Astrocyte of the hippocampus (primary cell): Measurements from ENCODE around the gene EDC3.
A peak's percentile ranks its signal among the peaks of the same experiment; 100 is the strongest.
"Not testable (repeated sequence)": the region's sequence is repeated elsewhere in the genome, so short reads cannot be mapped to it uniquely, and the experiment has no call there.

ENCODE experiments used
- DNase-seq: peaks from one replicate; pipeline ENCODE4 v3.0.0; 2011; ENCODE audit warnings: low read depth, low spot score

The EDC3 gene

DNA sequence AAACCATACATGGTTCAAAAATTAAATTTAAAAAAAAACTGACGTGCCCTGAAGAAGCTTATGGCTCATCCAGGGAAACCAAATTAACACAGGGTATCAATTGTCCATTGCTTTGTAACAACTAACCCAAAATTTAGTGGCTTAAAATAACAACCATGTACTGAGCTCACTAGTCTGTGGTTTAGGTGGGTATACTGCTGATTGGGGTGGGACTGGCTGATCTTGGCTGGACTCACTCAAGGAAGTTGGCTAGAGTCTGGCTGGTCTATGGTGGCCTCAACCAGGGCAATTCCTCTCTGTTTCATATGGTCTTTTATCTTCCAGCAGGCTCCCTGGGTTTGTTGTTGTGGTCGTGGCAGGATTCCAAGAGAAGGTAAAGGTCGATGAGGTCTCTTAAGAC lies 14.1 kb upstream of the EDC3 start:
- no peak for DNase-seq

DNA sequence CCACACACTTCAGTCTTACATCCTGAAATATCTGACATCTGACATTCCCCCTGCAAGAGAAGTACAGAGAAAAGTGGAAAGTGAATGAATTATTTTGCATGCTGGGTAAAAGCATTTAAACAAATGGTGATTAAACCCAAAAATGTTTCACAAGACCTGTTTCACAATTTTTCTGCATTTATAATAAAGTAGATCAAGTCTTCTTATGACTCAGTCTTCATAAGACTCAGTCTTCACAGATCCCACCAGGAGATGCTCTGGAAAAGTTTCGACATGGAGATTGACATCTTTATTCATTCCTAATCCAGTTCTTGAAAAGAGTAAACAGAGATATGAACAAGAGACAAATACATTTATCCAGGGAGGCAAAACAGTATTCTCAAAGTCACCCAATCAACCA lies 13.2 kb upstream of the EDC3 start:
- DNase-seq: no peak

GRCh38 chr15:74696808-74697207 lies 984 bp upstream of the EDC3 start:
- DNase-seq: no peak

DNA sequence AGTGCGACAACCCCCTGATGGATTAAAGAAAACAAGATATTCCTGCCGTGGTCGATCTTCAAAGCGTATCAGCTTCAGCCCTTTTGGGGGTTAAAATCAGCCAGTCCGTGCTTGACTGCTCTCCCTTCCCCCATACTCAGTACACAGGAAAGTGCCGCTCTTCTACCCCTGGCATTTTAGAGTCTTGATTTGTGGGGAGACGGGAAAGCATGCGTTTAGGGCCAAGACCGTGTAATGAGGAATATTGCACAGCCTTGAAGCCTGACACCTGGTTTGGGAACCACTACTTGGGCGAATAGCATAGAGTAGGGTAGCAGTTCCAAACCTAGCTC lies 540 bp upstream of the EDC3 start:
- no peak for DNase-seq

- DNase-seq: no peak
These were observed 3.5 kb downstream of the EDC3 start for GRCh38 chr15:74692327-74692726.

- no peak for DNase-seq
These were observed 12.1 kb downstream of the EDC3 start for GRCh38 chr15:74683758-74684157.

DNA sequence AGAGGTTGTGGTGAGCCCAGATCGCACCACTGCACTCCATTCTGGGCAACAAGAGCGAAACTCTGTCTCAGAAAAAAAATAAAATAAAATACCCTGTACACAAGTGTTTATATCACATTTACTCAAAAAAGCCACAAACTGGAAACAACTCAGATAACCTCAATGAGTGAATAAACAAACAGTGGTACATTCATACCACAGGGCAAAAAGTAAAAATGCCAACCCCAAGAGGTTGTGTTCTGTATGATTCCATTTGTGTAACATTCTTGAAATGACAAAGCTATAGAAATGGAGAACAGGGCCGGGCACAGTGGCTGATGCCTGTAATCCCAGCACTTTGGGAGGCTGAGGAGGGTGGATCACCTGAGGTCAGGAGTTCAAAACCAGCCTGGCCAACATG lies 12.9 kb downstream of the EDC3 start:
- DNase-seq: no peak

DNA sequence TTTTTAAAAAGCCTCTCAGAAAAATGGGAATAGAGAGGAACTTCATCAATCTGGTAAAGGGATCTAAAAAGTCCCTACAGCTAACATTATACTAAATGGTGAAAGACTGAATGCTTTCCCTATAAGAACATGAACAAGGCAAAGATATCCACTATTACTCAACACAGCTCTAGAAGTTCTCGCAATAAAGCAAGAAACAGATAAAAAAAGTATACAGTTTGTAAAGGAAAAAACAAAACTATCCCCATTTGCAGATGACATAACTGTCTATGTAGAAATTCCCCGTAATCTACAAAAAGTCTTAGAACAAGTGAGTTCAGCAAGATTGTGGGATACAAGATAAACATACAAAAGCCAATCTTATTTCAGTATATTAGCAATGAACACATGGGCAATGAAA lies 15.4 kb downstream of the EDC3 start:
- no peak for DNase-seq

GRCh38 chr15:74676801-74677200 lies 19.0 kb downstream of the EDC3 start:
- no peak for DNase-seq

- DNase-seq: no peak
These were observed 21.7 kb downstream of the EDC3 start for GRCh38 chr15:74674161-74674560.

DNA sequence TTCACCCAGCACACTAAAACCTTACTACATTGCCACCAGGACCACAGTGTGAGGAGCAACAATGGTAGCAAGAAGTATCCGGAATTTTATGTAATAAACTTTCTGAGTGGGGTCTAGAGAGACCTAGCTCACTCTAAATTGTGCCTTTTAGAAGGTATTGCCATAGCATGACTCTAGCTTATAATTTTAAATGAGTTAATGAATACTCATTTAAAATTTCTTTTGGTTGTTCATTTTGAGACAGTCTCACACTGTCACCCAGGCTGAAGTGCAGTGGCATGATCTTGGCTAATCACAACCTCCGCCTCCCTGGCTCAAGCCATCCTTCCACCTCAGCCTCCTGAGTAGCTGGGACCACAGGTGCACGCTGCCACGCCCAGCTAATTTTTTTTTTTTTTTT lies 26.2 kb downstream of the EDC3 start:
- DNase-seq: no peak

DNA sequence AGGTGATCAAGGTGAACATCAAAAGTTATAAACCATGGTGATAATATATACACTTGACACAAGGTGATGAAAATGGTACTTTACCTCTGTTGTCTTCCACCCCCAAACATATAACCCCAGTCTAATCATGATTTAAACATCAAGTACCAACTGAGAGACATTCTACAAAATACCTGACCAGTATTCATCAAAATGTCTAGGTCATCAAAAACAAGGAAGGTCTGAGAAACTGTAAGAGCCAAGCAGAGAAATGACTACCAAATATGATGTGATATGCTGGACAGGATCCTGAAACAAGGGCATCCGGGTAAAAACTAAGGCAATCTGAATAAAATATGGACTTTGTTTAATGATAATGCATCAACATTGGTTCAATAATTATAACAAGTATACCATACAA lies 27.8 kb downstream of the EDC3 start:
- no peak for DNase-seq

GRCh38 chr15:74664670-74665069 lies 31.2 kb downstream of the EDC3 start:
- DNase-seq: no peak

- DNase-seq: peak; percentile 32
These were observed 31.7 kb downstream of the EDC3 start for GRCh38 chr15:74664028-74664616.

GRCh38 chr15:74663303-74664027 lies 32.4 kb downstream of the EDC3 start:
- DNase-seq: no peak

DNA sequence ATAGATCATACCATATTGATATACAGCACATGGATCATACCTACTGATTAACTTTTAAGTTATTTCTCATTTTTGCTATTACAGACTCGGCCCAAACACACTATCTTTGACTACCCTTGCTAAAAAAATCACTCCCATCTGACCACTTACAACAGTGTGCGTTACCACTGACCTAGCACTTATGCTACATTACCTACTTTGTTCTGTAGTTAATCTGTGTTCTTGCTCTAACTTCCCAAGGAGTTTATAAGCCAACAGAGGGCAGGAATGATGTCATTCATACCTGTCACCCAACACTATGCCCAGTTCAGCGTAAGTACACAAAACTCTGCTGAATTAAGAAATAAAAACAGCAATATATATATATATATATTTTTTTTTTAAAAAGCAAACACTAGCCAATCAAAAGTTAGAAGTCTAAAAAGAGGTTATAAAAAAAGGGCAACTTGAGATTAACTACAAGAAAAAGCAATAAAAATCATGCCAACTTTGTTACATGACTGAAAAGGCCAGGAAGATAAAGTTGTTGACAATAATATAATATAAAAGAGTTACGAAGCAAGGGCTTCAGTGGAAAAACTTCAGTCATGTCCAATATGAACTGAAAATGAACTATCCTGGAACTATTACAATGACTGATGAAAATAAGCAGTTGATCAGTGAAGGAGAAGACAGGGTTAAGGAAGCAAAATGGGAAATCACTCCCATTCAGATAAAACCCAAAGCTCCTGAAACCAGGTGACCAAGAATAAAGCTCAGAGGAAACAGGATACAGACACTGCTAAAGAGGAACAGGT lies 33.6 kb downstream of the EDC3 start:
- no peak for DNase-seq

DNA sequence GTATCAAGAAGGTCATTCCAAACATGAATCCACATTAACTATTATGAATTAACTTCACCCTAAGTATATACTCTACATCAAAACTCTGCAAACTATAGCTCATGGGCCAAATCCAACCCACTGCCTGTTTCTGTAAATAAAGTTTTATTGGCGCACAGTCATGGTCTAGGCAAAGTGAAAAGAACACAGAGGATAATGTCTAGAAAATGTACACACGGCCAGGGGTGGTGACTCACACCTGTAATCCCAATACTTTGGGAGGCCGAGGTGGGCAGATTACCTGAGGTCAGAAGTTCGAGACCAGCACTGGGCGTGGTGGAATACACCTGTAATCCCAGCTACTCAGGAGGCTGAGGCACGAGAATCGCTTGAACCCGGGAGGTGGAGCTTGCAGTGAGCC lies 34.5 kb downstream of the EDC3 start:
- DNase-seq: not testable (repeated sequence)

- peak; percentile 61 for DNase-seq
These were observed 38.0 kb downstream of the EDC3 start for GRCh38 chr15:74657846-74658245.

DNA sequence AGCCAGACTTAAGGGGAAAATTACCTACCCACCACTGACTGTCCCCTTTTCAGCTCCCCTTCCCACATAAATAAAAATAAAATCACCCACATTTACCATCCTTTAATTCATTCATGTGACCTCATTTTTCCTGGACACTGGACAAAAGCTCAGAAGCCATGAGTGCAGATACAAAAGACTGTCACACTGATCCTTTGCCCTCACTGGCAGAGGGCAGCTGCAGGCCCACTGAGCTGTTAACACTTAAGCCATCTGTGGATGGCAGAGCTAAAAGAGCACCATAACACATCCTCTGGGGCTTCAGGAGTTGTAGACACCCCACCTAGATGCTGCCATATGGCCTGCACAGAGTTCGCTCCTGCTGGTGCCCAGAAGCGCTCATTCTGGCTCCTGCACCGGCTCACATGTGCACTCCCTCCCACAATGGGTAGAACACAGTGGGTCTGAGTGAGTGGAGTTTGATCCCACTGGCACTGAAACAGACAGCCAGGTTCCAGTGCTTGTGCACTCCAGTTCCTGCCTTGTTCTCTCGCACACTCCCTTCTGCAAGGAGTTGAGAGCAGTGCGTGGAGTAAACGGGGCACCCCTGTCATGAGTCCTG lies 38.8 kb downstream of the EDC3 start:
- DNase-seq: no peak

- DNase-seq: peak; percentile 74
These were observed 40.4 kb downstream of the EDC3 start for GRCh38 chr15:74655424-74655823.

DNA sequence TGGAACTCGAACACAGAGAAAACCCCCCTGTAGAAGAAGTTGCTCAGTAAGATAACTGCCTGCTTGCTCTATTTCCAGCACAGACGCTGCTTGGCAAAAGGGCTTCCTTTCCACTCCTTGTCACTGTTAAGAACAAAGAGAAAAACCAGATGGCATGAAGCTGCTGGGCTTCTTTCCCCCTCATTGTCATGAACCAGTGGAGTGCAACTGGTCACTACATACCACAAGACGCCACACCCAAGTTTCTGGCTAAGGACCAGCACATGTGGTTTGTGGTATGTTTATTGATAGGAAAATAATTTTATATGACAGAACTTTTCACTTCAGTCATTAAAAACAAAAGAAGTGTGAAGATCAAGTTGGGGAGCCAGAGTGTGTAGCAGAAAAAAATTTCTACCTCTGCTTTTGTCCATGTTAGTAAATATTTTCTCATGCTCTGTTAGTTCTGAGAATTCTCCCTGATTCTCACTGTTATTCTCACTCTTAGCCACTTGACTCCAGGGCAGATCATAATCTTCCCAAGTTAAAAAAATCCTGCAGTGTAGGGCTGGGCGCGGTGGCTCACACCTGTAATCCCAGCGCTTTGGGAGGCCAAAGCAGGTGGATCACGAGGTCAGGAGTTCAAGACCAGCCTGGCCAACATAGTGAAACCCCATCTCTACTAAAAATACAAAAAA lies 42.3 kb downstream of the EDC3 start:
- peak; percentile 76 for DNase-seq

GRCh38 chr15:74651242-74651741 lies 44.5 kb downstream of the EDC3 start:
- peak; percentile 75 for DNase-seq
